ENCODE results near the gene HDAC7. TPM values are rescaled to one million over a fixed set of nuclear protein-coding genes. Genes with fewer than 3 reads are reported as not detected.

The HDAC7 gene
- total and polyA plus RNA-seq, 2 donors from 2014 or later, result 35.0 to 132 TPM

DNA sequence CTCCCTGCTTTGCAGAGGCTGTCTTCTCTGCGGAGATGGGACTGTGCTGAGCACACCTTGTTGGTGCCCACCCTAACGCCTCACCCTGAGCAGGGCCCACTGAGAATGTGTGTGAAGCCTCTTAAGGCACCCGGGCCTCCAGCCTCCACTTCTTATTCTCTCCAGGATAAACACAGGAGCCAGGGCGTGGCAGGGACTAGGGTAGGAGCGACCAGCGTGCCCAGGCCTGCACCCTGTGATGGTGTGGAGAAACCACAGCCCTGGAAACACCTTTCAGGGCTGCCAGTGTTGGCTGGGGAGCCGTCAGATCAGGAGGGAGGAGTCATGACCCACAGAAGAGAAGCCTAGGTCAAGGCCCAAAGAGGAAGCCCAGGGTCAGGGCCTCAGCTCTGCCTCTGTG, 43.8 kb upstream of the HDAC7 start:
- Histone ChIP-seq H3K36me3 (ENCODE audit: control insufficient read depth in 2 of 3, insufficient read depth in 3 of 3, low read length in 3 of 3) (peaks cover 0 to 15% (median 0%) of the 10 kb centered on the region in 3 donors), H3K4me3 (ENCODE audit: low read length in 3 of 3) (no peak overlapping the region), H3K27me3 (ENCODE audit: control insufficient read depth, insufficient read depth, low read length) (no peaks in the 10 kb centered on the region), H3K4me1 (ENCODE audit: control insufficient read depth in 2 of 3, insufficient read depth in 2 of 3, low read depth in 1 of 3, low read length in 3 of 3) (peaks cover 0 to 10% (median 8%) of the 10 kb centered on the region in 3 donors), H3K9me3 (ENCODE audit: control insufficient read depth in 2 of 3, insufficient read depth in 1 of 3, low read length in 3 of 3) (no peaks in the 10 kb centered on the region), H3K27ac (ENCODE audit: low read depth in 2 of 2, low read length in 2 of 2) (no peak overlapping the region), H3K9ac (ENCODE audit: low read length in 3 of 3) (no peak overlapping the region)
- no peak for FAIRE-seq
- DNase-seq, result no peak
- intact Hi-C loops (cut with DNase I), result no loop called here
- TF ChIP-seq, protein P1, sequence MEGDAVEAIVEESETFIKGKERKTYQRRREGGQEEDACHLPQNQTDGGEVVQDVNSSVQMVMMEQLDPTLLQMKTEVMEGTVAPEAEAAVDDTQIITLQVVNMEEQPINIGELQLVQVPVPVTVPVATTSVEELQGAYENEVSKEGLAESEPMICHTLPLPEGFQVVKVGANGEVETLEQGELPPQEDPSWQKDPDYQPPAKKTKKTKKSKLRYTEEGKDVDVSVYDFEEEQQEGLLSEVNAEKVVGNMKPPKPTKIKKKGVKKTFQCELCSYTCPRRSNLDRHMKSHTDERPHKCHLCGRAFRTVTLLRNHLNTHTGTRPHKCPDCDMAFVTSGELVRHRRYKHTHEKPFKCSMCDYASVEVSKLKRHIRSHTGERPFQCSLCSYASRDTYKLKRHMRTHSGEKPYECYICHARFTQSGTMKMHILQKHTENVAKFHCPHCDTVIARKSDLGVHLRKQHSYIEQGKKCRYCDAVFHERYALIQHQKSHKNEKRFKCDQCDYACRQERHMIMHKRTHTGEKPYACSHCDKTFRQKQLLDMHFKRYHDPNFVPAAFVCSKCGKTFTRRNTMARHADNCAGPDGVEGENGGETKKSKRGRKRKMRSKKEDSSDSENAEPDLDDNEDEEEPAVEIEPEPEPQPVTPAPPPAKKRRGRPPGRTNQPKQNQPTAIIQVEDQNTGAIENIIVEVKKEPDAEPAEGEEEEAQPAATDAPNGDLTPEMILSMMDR (IDR thresholded peaks at IDR 0.05; ENCODE audit: borderline replicate concordance, extremely low read depth, insufficient read depth), result no peak

GRCh38 chr12:47862881-47863280, 43.2 kb upstream of the HDAC7 start:
- no peak for DNase-seq
- TF ChIP-seq, protein P1 (IDR thresholded peaks at IDR 0.05; ENCODE audit: borderline replicate concordance, extremely low read depth, insufficient read depth), result no peak
- no peak for FAIRE-seq
- Histone ChIP-seq H3K27me3 (ENCODE audit: control insufficient read depth, insufficient read depth, low read length) (no peaks in the 10 kb centered on the region), H3K4me3 (ENCODE audit: low read length in 3 of 3) (no peak overlapping the region), H3K4me1 (ENCODE audit: control insufficient read depth in 2 of 3, insufficient read depth in 2 of 3, low read depth in 1 of 3, low read length in 3 of 3) (peaks cover 0 to 10% (median 8%) of the 10 kb centered on the region in 3 donors), H3K9me3 (ENCODE audit: control insufficient read depth in 2 of 3, insufficient read depth in 1 of 3, low read length in 3 of 3) (no peaks in the 10 kb centered on the region), H3K27ac (ENCODE audit: low read depth in 2 of 2, low read length in 2 of 2) (no peak overlapping the region), H3K9ac (ENCODE audit: low read length in 3 of 3) (no peak overlapping the region), H3K36me3 (ENCODE audit: control insufficient read depth in 2 of 3, insufficient read depth in 3 of 3, low read length in 3 of 3) (peaks cover 0 to 15% (median 0%) of the 10 kb centered on the region in 3 donors)
- intact Hi-C loops (cut with DNase I), result no loop called here

DNA sequence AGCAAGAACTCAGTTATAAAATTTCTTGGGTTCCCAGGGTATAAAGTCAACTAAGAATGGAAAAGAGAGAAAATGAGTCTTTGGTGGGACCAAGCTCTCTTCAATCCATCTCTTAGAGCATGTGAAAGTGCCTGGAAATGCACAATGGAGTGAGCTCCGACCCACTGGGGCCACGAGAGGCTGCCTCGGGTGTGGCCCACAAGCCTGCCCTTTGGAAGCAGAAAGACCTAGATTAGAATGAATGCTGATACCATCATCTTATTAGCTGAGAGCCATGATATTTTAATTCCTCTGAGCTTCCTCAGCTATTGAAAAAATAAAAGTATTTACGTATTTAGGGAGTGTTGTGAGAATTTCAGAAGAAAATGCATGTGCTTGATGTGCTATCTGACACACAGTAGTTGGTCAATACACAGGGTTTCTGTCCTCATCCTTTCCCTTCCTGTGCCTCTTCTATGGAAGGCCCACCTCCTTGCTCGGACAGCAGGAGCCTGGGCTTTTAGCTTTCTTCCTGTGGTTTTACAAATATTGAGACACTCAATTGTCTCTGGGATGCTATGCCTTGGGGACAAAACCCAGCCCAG, 42.6 kb upstream of the HDAC7 start:
- Histone ChIP-seq H3K9me3 (ENCODE audit: control insufficient read depth in 2 of 3, insufficient read depth in 1 of 3, low read length in 3 of 3) (no peaks in the 10 kb centered on the region), H3K36me3 (ENCODE audit: control insufficient read depth in 2 of 3, insufficient read depth in 3 of 3, low read length in 3 of 3) (peaks cover 0 to 15% (median 0%) of the 10 kb centered on the region in 3 donors), H3K9ac (ENCODE audit: low read length in 3 of 3) (no peak overlapping the region), H3K27me3 (ENCODE audit: control insufficient read depth, insufficient read depth, low read length) (no peaks in the 10 kb centered on the region), H3K27ac (ENCODE audit: low read depth in 2 of 2, low read length in 2 of 2) (no peak overlapping the region), H3K4me1 (ENCODE audit: control insufficient read depth in 2 of 3, insufficient read depth in 2 of 3, low read depth in 1 of 3, low read length in 3 of 3) (peaks cover 0 to 10% (median 8%) of the 10 kb centered on the region in 3 donors), H3K4me3 (ENCODE audit: low read length in 3 of 3) (no peak overlapping the region)
- intact Hi-C loops (cut with DNase I), result no loop called here
- FAIRE-seq (no peak), DNase-seq (no peak)
- TF ChIP-seq, protein P1 (IDR thresholded peaks at IDR 0.05; ENCODE audit: borderline replicate concordance, extremely low read depth, insufficient read depth), result no peak

DNA sequence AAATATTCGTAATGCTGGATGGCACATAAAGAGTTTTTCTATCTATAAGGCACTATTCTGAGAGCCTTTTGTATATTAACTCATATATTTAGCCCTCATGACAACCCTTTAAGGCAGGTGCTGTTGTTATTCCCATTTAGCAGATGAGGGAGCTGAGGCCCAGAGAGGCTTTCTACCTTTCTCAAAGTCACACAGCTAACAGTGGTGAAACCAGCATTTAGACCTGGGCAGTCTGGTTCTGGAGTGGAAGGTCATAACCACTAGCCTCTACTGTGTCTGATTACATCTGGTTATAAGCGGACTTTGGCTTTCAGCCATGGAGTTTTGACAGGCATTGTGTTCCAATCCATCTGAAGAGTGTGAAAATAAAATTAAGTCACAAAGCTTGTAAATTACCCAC, 41.2 kb upstream of the HDAC7 start:
- Histone ChIP-seq H3K36me3 (ENCODE audit: control insufficient read depth in 2 of 3, insufficient read depth in 3 of 3, low read length in 3 of 3) (peaks cover 0 to 15% (median 2%) of the 10 kb centered on the region in 3 donors), H3K27me3 (ENCODE audit: control insufficient read depth, insufficient read depth, low read length) (no peaks in the 10 kb centered on the region), H3K4me3 (ENCODE audit: low read length in 3 of 3) (no peak overlapping the region), H3K9me3 (ENCODE audit: control insufficient read depth in 2 of 3, insufficient read depth in 1 of 3, low read length in 3 of 3) (no peaks in the 10 kb centered on the region), H3K27ac (ENCODE audit: low read depth in 2 of 2, low read length in 2 of 2) (no peak overlapping the region), H3K4me1 (ENCODE audit: control insufficient read depth in 2 of 3, insufficient read depth in 2 of 3, low read depth in 1 of 3, low read length in 3 of 3) (peaks cover 0 to 10% (median 8%) of the 10 kb centered on the region in 3 donors), H3K9ac (ENCODE audit: low read length in 3 of 3) (no peak overlapping the region)
- FAIRE-seq (no peak), DNase-seq (no peak)
- TF ChIP-seq, protein P1 (IDR thresholded peaks at IDR 0.05; ENCODE audit: borderline replicate concordance, extremely low read depth, insufficient read depth), result no peak
- intact Hi-C loops (cut with DNase I), result no loop called here

Data from kidney (tissue), 14 donors.